ENCODE measurements around the gene MZF1. TPM values are rescaled to one million over a fixed set of nuclear protein-coding genes. Genes with fewer than 3 reads are reported as not detected.
A peak's percentile ranks its signal among the peaks of the same experiment; 100 is the strongest.

Gene MZF1
- total RNA-seq, 1 donor from 2014 or later = 71.3 TPM

DNA sequence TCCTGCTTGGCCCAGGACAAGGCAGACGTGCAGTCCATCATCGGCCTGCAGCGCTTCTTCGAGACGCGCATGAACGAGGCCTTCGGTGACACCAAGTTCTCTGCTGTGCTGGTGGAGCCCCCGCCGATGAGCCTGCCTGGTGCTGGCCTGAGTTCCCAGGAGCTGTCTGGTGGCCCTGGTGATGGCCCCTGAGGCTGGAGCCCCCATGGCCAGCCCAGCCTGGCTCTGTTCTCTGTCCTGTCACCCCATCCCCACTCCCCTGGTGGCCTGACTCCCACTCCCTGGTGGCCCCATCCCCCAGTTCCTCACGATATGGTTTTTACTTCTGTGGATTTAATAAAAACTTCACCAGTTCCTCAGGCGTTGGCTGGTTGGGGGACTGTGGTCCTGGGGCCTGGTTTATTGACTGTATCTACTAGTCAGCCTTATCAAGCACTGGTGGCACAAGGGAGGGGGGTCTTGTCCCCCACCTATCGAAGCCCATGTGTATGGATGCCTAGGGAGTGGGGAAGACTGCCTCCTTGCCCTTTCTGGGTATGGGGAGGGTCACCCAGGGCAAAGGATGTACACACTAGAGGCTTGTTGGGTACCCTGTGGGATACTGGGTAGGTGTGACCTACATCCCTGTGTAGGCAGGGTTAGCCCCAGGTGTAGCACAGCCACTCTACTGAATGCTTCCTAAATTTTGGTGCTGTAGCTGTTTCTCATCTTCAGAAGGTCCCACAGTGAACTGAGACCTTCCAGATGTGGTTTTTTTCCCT is 22.6 kb downstream of the MZF1 start:
- H3K4me3 Mint-ChIP-seq (ENCODE audit: low read depth) = no peak overlapping the region

DNA sequence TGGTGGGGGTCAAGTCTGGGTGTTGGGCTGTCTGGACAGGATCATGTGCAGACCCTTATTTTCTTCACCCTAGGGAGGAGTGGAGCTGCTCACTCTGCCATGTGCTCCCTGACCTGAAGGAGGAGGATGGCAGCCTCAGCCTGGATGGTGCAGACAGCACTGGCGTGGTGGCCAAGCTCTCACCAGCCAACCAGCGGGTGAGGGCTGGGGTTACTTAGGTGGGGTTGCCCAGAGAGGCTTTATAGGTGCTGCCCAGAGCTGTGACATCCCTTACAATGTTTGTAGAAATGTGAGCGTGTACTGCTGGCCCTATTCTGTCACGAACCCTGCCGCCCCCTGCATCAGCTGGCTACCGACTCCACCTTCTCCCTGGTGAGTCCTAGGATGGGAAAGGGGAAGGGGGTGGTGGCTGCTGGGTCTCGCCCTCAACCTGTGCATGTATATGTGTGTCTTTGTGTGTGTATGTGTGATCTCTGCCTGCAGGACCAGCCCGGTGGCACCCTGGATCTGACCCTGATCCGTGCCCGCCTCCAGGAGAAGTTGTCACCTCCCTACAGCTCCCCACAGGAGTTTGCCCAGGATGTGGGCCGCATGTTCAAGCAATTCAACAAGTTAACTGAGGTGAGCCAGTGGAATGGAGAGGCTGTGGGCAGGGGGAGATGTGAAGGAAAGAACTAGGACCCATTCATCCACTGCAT is 23.3 kb downstream of the MZF1 start:
- no peak for DNase-seq (ENCODE audit: low spot score, unreplicated experiment)
- no peaks in the 10 kb centered on the region for H3K27me3 Mint-ChIP-seq
- peaks cover 26% of the 10 kb centered on the region for H3K36me3 Mint-ChIP-seq (ENCODE audit: insufficient read depth)
- H3K4me3 Mint-ChIP-seq (ENCODE audit: low read depth) = no peak overlapping the region
- TF ChIP-seq, protein P1, sequence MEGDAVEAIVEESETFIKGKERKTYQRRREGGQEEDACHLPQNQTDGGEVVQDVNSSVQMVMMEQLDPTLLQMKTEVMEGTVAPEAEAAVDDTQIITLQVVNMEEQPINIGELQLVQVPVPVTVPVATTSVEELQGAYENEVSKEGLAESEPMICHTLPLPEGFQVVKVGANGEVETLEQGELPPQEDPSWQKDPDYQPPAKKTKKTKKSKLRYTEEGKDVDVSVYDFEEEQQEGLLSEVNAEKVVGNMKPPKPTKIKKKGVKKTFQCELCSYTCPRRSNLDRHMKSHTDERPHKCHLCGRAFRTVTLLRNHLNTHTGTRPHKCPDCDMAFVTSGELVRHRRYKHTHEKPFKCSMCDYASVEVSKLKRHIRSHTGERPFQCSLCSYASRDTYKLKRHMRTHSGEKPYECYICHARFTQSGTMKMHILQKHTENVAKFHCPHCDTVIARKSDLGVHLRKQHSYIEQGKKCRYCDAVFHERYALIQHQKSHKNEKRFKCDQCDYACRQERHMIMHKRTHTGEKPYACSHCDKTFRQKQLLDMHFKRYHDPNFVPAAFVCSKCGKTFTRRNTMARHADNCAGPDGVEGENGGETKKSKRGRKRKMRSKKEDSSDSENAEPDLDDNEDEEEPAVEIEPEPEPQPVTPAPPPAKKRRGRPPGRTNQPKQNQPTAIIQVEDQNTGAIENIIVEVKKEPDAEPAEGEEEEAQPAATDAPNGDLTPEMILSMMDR (IDR thresholded peaks at IDR 0.05; ENCODE audit: unreplicated experiment) = no peak
- H3K27ac Mint-ChIP-seq = peak overlapping the region; percentile 82
- peaks cover 27% of the 10 kb centered on the region for H3K4me1 Mint-ChIP-seq (ENCODE audit: low read depth)
- no peaks in the 10 kb centered on the region for H3K9me3 Mint-ChIP-seq (ENCODE audit: low read depth)

More for the DNA sequence above, 22.6 kb downstream of the MZF1 start:
- Mint-ChIP-seq H3K4me1 (ENCODE audit: low read depth) (peaks cover 29% of the 10 kb centered on the region), H3K27me3 (no peaks in the 10 kb centered on the region), H3K27ac (peak overlapping the region; percentile 82), H3K36me3 (ENCODE audit: insufficient read depth) (peaks cover 26% of the 10 kb centered on the region), H3K9me3 (ENCODE audit: low read depth) (no peaks in the 10 kb centered on the region)
- TF ChIP-seq, protein P1 (IDR thresholded peaks at IDR 0.05; ENCODE audit: unreplicated experiment) = no peak
- no peak for DNase-seq (ENCODE audit: low spot score, unreplicated experiment)

DNA sequence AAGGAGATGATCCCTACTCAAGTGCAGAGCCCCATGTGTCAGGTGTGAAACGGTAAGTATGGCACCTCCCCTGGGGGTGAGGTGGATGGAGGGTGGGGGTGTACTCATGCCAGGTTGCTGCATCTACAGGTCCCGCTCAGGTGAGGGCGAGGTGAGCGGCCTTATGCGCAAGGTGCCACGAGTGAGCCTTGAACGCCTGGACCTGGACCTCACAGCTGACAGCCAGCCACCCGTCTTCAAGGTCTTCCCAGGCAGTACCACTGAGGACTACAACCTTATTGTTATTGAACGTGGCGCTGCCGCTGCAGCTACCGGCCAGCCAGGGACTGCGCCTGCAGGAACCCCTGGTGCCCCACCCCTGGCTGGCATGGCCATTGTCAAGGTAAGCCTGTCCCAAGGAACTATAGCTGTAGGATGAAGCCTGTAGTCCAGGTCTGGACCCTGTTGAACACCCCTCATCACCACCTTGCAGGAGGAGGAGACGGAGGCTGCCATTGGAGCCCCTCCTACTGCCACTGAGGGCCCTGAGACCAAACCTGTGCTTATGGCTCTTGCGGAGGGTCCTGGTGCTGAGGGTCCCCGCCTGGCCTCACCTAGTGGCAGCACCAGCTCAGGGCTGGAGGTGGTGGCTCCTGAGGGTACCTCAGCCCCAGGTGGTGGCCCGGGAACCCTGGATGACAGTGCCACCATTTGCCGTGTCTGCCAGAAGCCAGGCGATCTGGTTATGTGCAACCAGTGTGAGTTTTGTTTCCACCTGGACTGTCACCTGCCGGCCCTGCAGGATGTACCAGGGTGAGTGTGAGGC is 24.1 kb downstream of the MZF1 start:
- no peak for DNase-seq (ENCODE audit: low spot score, unreplicated experiment)
- Mint-ChIP-seq H3K9me3 (ENCODE audit: low read depth) (no peaks in the 10 kb centered on the region), H3K36me3 (ENCODE audit: insufficient read depth) (peaks cover 26% of the 10 kb centered on the region), H3K27ac (no peak overlapping the region), H3K4me3 (ENCODE audit: low read depth) (no peak overlapping the region), H3K27me3 (no peaks in the 10 kb centered on the region), H3K4me1 (ENCODE audit: low read depth) (peaks cover 21% of the 10 kb centered on the region)
- TF ChIP-seq, protein P1 (IDR thresholded peaks at IDR 0.05; ENCODE audit: unreplicated experiment) = no peak

DNA sequence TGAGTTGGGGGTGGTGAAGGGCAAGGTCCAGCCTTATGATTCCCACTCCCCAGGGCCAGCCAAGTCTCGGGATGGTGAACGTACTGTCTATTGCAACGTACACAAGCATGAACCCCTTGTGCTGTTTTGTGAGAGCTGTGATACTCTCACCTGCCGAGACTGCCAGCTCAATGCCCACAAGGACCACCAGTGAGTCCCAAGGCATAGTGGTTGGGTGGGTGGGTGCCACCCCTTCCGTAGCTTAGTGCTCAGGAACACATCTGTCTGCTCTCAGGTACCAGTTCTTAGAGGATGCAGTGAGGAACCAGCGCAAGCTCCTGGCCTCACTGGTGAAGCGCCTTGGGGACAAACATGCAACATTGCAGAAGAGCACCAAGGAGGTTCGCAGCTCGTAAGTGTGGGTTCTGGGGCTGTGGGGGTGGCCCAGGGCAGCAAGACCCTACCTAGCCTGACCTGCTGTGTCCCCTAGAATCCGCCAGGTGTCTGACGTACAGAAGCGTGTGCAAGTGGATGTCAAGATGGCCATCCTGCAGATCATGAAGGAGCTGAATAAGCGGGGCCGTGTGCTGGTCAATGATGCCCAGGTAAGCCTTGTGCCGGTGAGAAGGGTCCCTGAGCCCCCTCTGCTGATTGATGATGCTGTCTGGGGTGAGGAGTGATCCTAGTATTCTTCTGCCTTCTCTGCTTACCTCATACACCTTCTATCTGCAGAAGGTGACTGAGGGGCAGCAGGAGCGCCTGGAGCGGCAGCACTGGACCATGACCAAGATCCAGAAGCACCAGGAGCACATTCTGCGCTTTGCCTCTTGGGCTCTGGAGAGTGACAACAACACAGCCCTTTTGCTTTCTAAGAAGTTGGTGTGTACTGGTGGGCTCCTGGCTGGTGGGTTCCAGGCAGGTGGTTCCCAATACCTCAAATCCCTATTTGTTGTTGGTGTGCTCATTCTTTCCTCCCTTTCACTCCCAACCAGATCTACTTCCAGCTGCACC is 25.5 kb downstream of the MZF1 start:
- peak overlapping the region; percentile 20 for H3K27ac Mint-ChIP-seq
- TF ChIP-seq, protein P1 (IDR thresholded peaks at IDR 0.05; ENCODE audit: unreplicated experiment) = no peak
- H3K4me3 Mint-ChIP-seq (ENCODE audit: low read depth) = no peak overlapping the region
- peaks cover 6% of the 10 kb centered on the region for H3K27me3 Mint-ChIP-seq
- H3K9me3 Mint-ChIP-seq (ENCODE audit: low read depth) = no peaks in the 10 kb centered on the region
- H3K4me1 Mint-ChIP-seq (ENCODE audit: low read depth) = peaks cover 21% of the 10 kb centered on the region
- DNase-seq (ENCODE audit: low spot score, unreplicated experiment) = no peak
- H3K36me3 Mint-ChIP-seq (ENCODE audit: insufficient read depth) = peaks cover 22% of the 10 kb centered on the region

Data from progenitor cell of endocrine pancreas (in vitro differentiated cells).